OCI-LY7 (cell line): Measurements from ENCODE around the gene VWDE. TPM values are rescaled to one million over a fixed set of nuclear protein-coding genes. Genes with fewer than 3 reads are reported as not detected.

Experiments used
- BruUV-seq: library from RNA; stranded (reverse); fragments of 400-500 nt; replicated peaks from 2 replicates; lab custom pipeline; 2021; lab: Mats Ljungman, UMichigan
- CTCF ChIA-PET: fragments of 300-600 bp; sonication (Branson Sonifier 250); formaldehyde crosslinking; loops from one replicate; lab custom pipeline; 2022; ENCODE audit warnings: antibody characterized with exemption; ENCODE audit not compliant: unreplicated experiment; lab: Charles Lee
- POLR2A ChIA-PET: fragments of 300-600 bp; sonication (Branson Sonifier 250); formaldehyde crosslinking; loops from one replicate; lab custom pipeline; 2022; ENCODE audit warnings: antibody characterized with exemption; lab: Charles Lee
- DNase-seq: peaks from one replicate; pipeline ENCODE4 v3.0.0-alpha.2; 2015; ENCODE audit warnings: low spot score
- H2AFZ ChIP-seq: fragments of 200-600 bp; sonication (generic), shearing (Covaris generic); 2 replicates; pipeline ENCODE4 v1.6.1; 2014; ENCODE audit warnings: mild to moderate bottlenecking, antibody characterized with exemption, low read length, moderate library complexity
- H3K27ac ChIP-seq: fragments of 200-600 bp; sonication (generic); 2 replicates; pipeline ENCODE4 v1.5.1; 2014; ENCODE audit warnings: mixed run types, low read depth, mild to moderate bottlenecking, moderate library complexity, low read length, inconsistent platforms; ENCODE audit not compliant: poor library complexity, severe bottlenecking
- H3K36me3 ChIP-seq: fragments of 200-600 bp; sonication (generic); 2 replicates; pipeline ENCODE4 v1.6.1; 2014; ENCODE audit warnings: mild to moderate bottlenecking, antibody characterized with exemption, low read length, moderate library complexity, mixed read lengths; ENCODE audit not compliant: insufficient read depth
- H3K4me1 ChIP-seq: fragments of 200-600 bp; sonication (generic); 2 replicates; pipeline ENCODE4 v1.5.1; 2014; ENCODE audit warnings: mild to moderate bottlenecking, low read length; ENCODE audit not compliant: insufficient read depth, poor library complexity, severe bottlenecking
- H3K4me2 ChIP-seq: fragments of 200-600 bp; sonication (generic); 2 replicates; pipeline ENCODE4 v1.6.1; 2014; ENCODE audit warnings: mild to moderate bottlenecking, low read length
- H3K4me3 ChIP-seq: fragments of 200-600 bp; sonication (generic); 2 replicates; pipeline ENCODE4 v1.5.1; 2014; ENCODE audit warnings: mild to moderate bottlenecking, low read depth, low read length; ENCODE audit not compliant: poor library complexity, severe bottlenecking
- H3K79me2 ChIP-seq: fragments of 200-600 bp; sonication (generic); 2 replicates; pipeline ENCODE4 v1.6.1; 2016; ENCODE audit warnings: low read depth, mild to moderate bottlenecking, low read length, moderate library complexity, mixed read lengths; ENCODE audit not compliant: insufficient read depth
- H3K9me2 ChIP-seq: fragments of 200-600 bp; sonication (generic); 2 replicates; pipeline ENCODE4 v1.6.1; 2016; ENCODE audit warnings: mild to moderate bottlenecking, low read length, mixed read lengths; ENCODE audit not compliant: insufficient read depth
- H3K9me3 ChIP-seq: fragments of 200-600 bp; sonication (generic); 2 replicates; pipeline ENCODE4 v1.6.1; 2014; ENCODE audit warnings: mild to moderate bottlenecking, mixed run types, low read length, mixed read lengths
- H4K20me1 ChIP-seq: fragments of 200-600 bp; sonication (generic); 2 replicates; pipeline ENCODE4 v1.6.1; 2014; ENCODE audit warnings: mild to moderate bottlenecking, antibody characterized with exemption, low read length, moderate library complexity, mixed read lengths; ENCODE audit not compliant: insufficient read depth
- EZH2phosphoT487 ChIP-seq: fragments of 200-600 bp; sonication (generic); IDR thresholded peaks from 2 replicates; pipeline ENCODE4 v1.6.1; 2018; ENCODE audit warnings: low read depth, borderline replicate concordance, mild to moderate bottlenecking, mixed run types, antibody characterized with exemption, low read length, moderate library complexity, mixed read lengths
- intact Hi-C: fragments of 100-400 bp; cut with micrococcal nuclease; formaldehyde crosslinking; loops from one replicate; pipeline ENCODE4 v1.10.0; 2022; ENCODE audit not compliant: unreplicated experiment
- total RNA-seq, 2 experiments: library from RNA; depleted of rRNA in 1 of 2; stranded (reverse); fragments of >200 nt in 1 of 2; shearing (Covaris generic) in 1 of 2; gene quantifications; 2 replicates each; pipeline ENCODE4 v1.2.3, GENCODE V29; 2014 to 2022
- TF ChIP-seq, protein P1 (sequence below): fragments of 200-600 bp; sonication (generic); conservative IDR thresholded peaks from 2 replicates; pipeline ENCODE4 v1.5.1; 2014; ENCODE audit warnings: mild to moderate bottlenecking, antibody characterized with exemption, low read length, moderate library complexity, mixed read lengths

The VWDE gene
- total RNA-seq, 2 experiments from 2014 or later = not detected

DNA sequence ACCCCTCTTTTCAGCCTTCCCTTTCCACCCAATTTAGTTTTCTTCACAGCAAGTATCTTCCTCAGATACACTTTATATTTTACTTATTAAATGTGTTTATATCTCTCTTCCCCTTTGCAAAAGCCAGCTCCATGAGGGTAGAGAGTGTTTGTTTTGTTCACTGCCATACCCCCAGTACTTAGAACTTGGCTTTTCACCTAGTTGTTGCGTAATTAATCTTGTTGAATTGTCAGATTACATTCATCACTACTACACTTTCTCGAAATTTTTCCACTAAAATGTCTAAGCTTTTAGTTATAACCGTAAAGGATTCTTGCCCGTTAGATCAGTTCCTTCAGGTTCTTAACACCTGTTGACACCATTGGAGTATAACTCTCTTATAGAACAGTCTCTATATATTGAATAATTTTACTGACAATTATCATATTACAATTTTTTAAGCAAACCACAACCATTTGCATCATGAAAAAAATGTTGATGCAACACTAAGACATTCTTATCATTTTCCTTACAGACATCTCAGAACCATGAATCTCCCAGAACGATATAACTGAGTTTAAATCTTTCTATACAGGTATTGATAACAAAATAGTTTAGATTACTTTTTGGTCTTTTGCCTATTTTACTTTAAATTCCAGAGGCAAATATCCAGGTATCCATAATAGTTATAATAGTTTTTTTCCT, 29.9 kb downstream of the VWDE start:
- CTCF ChIA-PET = no interaction called here
- no peaks in the 10 kb centered on the region for H4K20me1 ChIP-seq
- H3K36me3 ChIP-seq = no peaks in the 10 kb centered on the region
- no peak overlapping the region for H3K4me3 ChIP-seq
- POLR2A ChIA-PET = interaction anchor here (0.7 kb wide), 1 partner anchor 11 kb away, joined by 3 read pairs; no protein-coding TSS in a partner anchor
- TF ChIP-seq EZH2phosphoT487 = no peak
- TF ChIP-seq, protein P1, sequence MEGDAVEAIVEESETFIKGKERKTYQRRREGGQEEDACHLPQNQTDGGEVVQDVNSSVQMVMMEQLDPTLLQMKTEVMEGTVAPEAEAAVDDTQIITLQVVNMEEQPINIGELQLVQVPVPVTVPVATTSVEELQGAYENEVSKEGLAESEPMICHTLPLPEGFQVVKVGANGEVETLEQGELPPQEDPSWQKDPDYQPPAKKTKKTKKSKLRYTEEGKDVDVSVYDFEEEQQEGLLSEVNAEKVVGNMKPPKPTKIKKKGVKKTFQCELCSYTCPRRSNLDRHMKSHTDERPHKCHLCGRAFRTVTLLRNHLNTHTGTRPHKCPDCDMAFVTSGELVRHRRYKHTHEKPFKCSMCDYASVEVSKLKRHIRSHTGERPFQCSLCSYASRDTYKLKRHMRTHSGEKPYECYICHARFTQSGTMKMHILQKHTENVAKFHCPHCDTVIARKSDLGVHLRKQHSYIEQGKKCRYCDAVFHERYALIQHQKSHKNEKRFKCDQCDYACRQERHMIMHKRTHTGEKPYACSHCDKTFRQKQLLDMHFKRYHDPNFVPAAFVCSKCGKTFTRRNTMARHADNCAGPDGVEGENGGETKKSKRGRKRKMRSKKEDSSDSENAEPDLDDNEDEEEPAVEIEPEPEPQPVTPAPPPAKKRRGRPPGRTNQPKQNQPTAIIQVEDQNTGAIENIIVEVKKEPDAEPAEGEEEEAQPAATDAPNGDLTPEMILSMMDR = no peak
- H3K9me2 ChIP-seq = no peaks in the 10 kb centered on the region
- intact Hi-C loops = no loop called here
- no peak overlapping the region for H2AFZ ChIP-seq
- no peak overlapping the region for H3K4me2 ChIP-seq
- no peaks in the 10 kb centered on the region for H3K9me3 ChIP-seq
- no peak overlapping the region for H3K27ac ChIP-seq
- DNase-seq = no peak
- H3K79me2 ChIP-seq = no peaks in the 10 kb centered on the region
- BruUV-seq = no TSS peak
- no peaks in the 10 kb centered on the region for H3K4me1 ChIP-seq

DNA sequence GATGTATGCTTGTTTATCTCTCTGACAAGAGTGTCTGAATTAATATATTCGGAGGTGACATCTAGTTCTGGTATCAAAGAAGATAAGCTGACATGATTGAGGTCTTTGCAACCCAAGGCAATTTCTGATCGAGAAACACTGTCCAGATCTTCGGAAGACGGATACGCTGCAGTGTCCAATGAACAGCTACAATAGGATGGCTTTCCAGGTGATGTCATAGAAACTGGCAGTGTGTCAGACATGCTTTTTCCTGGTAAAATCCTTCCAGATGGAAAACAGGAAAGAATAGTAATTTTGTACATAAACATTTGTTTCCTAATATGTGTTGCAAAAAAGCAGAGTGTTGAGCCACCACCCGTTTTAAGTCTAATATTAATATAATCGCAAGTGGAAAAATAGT, 33.4 kb downstream of the VWDE start:
- intact Hi-C loops = no loop called here
- ChIA-PET CTCF (no interaction called here), POLR2A (no interaction called here)
- Histone ChIP-seq H3K36me3 (no peaks in the 10 kb centered on the region), H3K27ac (no peak overlapping the region), H4K20me1 (no peaks in the 10 kb centered on the region), H3K9me3 (no peaks in the 10 kb centered on the region), H3K4me2 (no peak overlapping the region), H3K4me3 (no peak overlapping the region), H3K4me1 (no peaks in the 10 kb centered on the region), H3K79me2 (no peaks in the 10 kb centered on the region), H2AFZ (no peak overlapping the region), H3K9me2 (no peaks in the 10 kb centered on the region)
- no TSS peak for BruUV-seq
- TF ChIP-seq, protein P1 = no peak
- no peak for TF ChIP-seq EZH2phosphoT487
- DNase-seq = no peak

DNA sequence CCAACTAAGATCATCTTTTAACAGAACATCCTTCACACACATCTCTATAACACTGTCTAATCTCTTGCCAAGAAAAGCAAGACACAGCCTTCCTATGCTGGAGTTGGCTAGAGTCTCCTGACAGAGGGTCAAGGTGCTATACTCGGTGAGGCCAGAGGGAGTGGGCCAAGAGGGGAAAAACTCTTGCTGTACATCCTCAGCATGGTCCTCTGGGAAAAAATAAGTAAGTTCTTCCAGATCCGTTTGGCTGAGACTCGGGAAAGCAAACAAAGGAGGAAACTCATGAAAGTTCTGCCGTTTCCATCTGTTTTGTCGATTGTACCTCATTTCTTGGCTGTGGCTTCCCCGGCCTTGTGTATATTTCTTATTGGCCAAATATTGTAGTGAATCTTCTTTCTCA, 33.9 kb downstream of the VWDE start:
- BruUV-seq = no TSS peak
- Histone ChIP-seq H3K9me3 (no peaks in the 10 kb centered on the region), H3K4me3 (no peak overlapping the region), H2AFZ (no peak overlapping the region), H3K9me2 (no peaks in the 10 kb centered on the region), H3K27ac (no peak overlapping the region), H3K79me2 (no peaks in the 10 kb centered on the region), H3K4me2 (no peak overlapping the region), H3K4me1 (no peaks in the 10 kb centered on the region), H4K20me1 (no peaks in the 10 kb centered on the region), H3K36me3 (no peaks in the 10 kb centered on the region)
- CTCF ChIA-PET = no interaction called here
- TF ChIP-seq EZH2phosphoT487 = no peak
- TF ChIP-seq, protein P1 = no peak
- POLR2A ChIA-PET = no interaction called here
- intact Hi-C loops = no loop called here
- DNase-seq = no peak
